IPS-18c (cell line): Measurements from ENCODE around the gene RNASEH2A.

Experiments
- H3K4me3 ChIP-seq: 2 replicates; pipeline ENCODE4 v1.7.0; 2013; ENCODE audit warnings: low read depth, mild to moderate bottlenecking, low read length, moderate library complexity; ENCODE audit not compliant: insufficient read depth
- H3K9me3 ChIP-seq: one replicate; pipeline ENCODE4 v1.6.1; 2013; ENCODE audit warnings: mild to moderate bottlenecking, low read length, moderate library complexity; ENCODE audit not compliant: control insufficient read depth, insufficient read depth

Gene RNASEH2A

DNA sequence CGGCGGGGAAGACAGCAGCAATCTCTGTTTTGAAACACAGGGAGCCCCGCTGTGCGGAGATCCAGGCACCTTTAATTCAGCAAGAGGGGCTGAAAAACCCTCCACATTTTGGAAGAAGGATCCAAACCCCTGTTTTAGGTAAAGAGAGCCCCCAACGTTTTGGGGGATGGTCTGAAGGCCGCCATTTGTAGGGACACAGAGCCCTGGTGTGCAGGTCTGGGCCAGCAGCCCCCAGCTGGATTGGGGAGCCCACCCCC is 27.6 kb upstream of the RNASEH2A start:
- Histone ChIP-seq H3K9me3 (no peaks in the 10 kb centered on the region), H3K4me3 (peak overlapping the region; percentile 58)

DNA sequence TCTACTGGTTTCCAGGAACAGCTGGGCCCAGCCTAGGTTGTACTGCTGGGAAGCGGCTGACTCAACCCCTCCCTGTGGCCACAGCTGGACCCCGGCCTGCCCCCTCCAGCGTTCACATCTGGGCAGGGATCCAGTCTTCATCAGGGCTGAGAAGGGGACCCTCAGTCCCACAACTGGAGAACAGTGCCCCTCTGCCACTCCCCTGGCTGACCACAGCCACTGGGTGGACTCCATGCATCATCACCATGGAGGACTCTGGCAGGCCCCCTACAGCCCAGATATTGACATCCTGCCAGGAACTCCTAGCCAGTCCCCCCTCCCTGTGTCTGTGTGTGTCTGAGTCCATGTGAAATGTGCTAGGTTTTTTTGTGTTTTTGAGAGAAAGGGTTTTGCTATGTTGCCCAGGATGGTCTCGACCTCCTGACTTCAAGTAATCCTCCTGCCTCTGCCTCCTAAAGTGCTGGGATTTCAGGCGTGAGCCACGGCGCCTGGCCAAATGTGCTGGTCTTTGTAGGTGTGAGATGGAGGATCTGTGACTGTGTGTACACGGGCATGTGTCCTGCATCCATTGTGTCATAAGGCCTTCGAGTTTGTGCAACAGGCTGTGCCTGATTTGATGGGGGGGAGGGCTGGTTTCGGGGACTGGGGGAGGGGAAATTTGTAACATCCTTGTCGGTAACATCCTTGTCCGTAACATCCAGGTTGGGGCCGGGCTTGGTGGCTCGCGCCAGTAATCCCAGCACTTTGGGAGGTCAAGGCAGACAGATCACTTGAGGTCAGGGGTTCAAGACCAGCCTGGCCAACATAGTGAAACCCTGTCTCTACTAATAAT is 27.0 kb upstream of the RNASEH2A start:
- H3K9me3 ChIP-seq: no peaks in the 10 kb centered on the region
- no peak overlapping the region; the same call in 1 of the 2 replicates for H3K4me3 ChIP-seq

DNA sequence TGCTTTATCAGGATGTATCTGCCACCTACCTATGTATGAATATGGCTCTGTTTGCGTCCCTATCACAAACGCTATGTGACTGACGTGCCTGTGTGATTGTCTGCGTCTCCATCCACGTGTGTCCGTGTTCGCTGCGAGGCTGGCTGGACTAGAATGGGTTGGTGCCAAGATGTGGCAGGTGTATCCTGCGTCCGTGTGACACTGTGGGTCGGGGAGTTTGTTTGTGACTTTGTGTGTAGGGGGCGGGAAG is 24.3 kb upstream of the RNASEH2A start:
- peak overlapping the region; percentile 57 for H3K4me3 ChIP-seq

GRCh38 chr19:12782424-12783290 is 23.7 kb upstream of the RNASEH2A start:
- Histone ChIP-seq H3K4me3 (peak overlapping the region; percentile 57), H3K9me3 (no peaks in the 10 kb centered on the region)

More for the DNA sequence above, 24.3 kb upstream of the RNASEH2A start:
- no peaks in the 10 kb centered on the region for H3K9me3 ChIP-seq

- Histone ChIP-seq H3K9me3 (no peaks in the 10 kb centered on the region), H3K4me3 (peak overlapping the region; percentile 57)
Measured at GRCh38 chr19:12783291-12783848, 23.0 kb upstream of the RNASEH2A start.

GRCh38 chr19:12783849-12784393 is 22.5 kb upstream of the RNASEH2A start:
- H3K9me3 ChIP-seq: no peaks in the 10 kb centered on the region
- peak overlapping the region; percentile 28; the same call in 1 of the 2 replicates for H3K4me3 ChIP-seq

GRCh38 chr19:12784394-12784870 is 22.0 kb upstream of the RNASEH2A start:
- Histone ChIP-seq H3K9me3 (no peaks in the 10 kb centered on the region), H3K4me3 (no peak overlapping the region)

DNA sequence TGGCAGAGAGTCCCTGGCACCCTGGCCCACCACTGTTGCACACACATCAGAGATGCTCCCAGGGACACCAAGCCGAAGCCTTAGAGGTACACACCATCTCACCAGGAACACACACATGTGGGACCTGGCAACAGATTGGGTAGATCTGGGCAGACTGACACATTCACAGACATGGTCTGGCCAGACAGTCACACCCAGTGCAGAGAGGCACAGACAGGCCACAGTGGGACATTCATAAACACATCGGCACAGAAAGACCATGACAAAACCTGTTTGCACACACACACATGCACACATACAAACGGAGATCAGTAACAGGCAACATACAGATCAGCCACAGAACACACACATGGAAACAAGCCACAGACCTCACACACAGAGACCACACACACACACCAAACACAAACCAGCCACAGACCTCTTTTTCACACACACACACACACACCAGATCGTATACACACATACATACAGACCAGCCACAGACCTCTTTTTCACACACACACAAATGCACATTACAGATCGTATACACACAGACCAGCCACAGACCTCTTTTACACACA is 21.4 kb upstream of the RNASEH2A start:
- Histone ChIP-seq H3K9me3 (no peaks in the 10 kb centered on the region), H3K4me3 (no peak overlapping the region)

GRCh38 chr19:12785431-12786031 is 20.9 kb upstream of the RNASEH2A start:
- H3K9me3 ChIP-seq: no peaks in the 10 kb centered on the region
- no peak overlapping the region for H3K4me3 ChIP-seq

DNA sequence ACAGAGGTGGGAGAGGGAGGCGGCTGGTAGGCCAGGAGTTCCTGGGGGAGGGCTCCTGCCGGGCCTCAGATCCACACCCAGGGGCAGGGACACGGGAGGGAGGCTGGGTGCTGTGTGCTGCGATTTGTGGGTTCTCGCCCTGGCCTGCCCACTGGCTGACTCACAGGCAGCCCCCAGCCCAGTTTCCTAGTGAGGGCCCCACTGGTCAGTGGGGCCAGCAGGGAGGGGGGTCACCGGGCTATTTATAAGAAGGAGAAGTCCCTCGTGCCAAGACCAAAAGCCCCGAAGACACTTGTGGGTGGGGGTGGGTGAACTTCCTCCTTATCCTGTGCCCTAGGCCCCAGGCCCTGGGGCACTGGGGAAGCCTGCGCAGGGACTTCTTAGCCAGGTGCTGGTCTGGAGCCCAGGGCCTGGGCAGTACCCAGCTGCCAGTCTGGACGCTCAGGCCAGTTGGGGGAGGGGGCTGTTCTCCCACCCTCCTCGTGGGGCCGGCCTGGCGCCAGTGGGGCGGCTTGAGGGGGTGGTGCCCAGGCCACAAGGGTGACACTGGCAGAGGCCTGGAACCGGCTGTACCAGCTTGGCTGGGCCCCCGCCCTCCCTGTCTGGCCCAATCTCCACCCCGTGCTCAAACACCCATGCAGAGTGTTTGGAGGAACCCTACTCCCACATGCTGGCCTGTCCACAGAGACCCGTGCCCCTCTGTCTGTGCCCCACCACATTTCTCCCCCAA is 20.1 kb upstream of the RNASEH2A start:
- no peaks in the 10 kb centered on the region for H3K9me3 ChIP-seq
- no peak overlapping the region for H3K4me3 ChIP-seq

DNA sequence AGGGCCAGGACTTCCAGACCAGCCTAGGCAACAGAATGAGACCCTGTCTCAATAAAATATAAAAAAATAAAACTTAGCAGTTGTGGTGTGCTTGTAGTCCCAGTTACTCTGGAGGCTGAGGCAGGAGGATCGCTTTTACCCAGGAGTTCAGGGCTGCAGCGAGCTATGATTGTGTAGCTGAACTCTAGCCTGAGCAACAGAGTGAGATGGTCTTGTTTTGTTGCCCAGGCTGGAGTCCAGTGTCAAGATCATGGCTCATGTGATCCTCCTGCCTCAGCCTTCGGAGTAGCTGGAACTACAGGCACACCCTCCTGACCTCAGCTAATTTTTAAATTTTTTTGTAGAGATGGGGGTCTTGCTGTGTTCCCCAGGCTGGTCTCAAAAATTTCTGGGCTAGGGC is 19.4 kb upstream of the RNASEH2A start:
- Histone ChIP-seq H3K4me3 (no peak overlapping the region), H3K9me3 (no peaks in the 10 kb centered on the region)

GRCh38 chr19:12787458-12787857 is 18.9 kb upstream of the RNASEH2A start:
- Histone ChIP-seq H3K9me3 (no peaks in the 10 kb centered on the region), H3K4me3 (no peak overlapping the region)

DNA sequence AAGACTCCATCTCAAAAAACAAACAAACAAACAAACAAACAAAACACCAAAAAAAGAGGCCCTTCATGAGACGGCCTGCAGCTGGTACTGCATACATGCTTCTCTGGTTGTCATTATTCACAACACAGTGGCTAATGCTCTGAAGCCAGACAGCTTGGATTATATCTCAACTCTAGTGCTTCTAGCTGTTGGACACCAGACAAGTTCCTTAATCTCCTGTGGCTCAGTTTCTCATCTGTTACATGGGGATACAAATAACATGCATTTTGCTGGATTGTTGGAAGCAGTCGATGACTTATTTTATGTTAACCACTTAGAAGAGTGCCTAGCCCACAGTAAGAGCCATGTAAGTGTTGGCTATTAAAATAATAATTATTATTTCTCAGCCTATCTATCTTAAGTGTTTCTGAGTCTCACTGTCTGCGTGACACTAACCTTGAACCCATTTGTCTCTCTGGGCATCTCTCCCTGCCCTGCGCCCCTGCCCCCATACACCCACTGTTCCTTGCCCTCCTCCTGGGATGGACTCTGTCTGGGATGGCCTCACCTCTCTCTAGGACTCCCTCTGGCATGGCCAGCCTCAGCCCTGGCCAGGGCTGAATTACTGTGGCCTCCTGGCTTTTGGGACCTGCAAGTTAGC is 18.2 kb upstream of the RNASEH2A start:
- Histone ChIP-seq H3K4me3 (no peak overlapping the region), H3K9me3 (no peaks in the 10 kb centered on the region)

GRCh38 chr19:12788682-12789097 is 17.7 kb upstream of the RNASEH2A start:
- Histone ChIP-seq H3K9me3 (no peaks in the 10 kb centered on the region), H3K4me3 (peak overlapping the region; percentile 40)

GRCh38 chr19:12789098-12789903 is 17.1 kb upstream of the RNASEH2A start:
- peak overlapping the region; percentile 61 for H3K4me3 ChIP-seq
- no peaks in the 10 kb centered on the region for H3K9me3 ChIP-seq
